Ishikawa (cell line): ENCODE results near the gene IKZF2.

Experiments used
- CEBPB ChIP-seq: IDR thresholded peaks from 2 replicates; pipeline ENCODE4 v1.6.1; 2012
- CREB1 ChIP-seq: IDR thresholded peaks from 2 replicates; pipeline ENCODE4 v1.6.1; 2012; ENCODE audit warnings: low read depth
- EGR1 ChIP-seq: IDR thresholded peaks from 2 replicates; pipeline ENCODE4 v1.6.1; 2012
- EP300 ChIP-seq: IDR thresholded peaks from 2 replicates; pipeline ENCODE4 v1.6.1; 2012; ENCODE audit warnings: borderline replicate concordance
- FOXM1 ChIP-seq: IDR thresholded peaks from 2 replicates; pipeline ENCODE4 v1.6.1; 2012; ENCODE audit warnings: low read depth, borderline replicate concordance
- NFIC ChIP-seq: IDR thresholded peaks from 2 replicates; pipeline ENCODE4 v1.6.1; 2012
- RAD21 ChIP-seq: IDR thresholded peaks from 2 replicates; pipeline ENCODE4 v1.6.1; 2012; ENCODE audit warnings: low read depth
- TAF1 ChIP-seq: IDR thresholded peaks from 2 replicates; pipeline ENCODE4 v1.6.1; 2012; ENCODE audit warnings: low read depth, mild to moderate bottlenecking
- TCF12 ChIP-seq: IDR thresholded peaks from 2 replicates; pipeline ENCODE4 v1.6.1; 2012; ENCODE audit warnings: low read depth
- TEAD4 ChIP-seq: IDR thresholded peaks from 2 replicates; pipeline ENCODE4 v1.6.1; 2012
- USF1 ChIP-seq: IDR thresholded peaks from 2 replicates; pipeline ENCODE4 v1.6.1; 2012
- YY1 ChIP-seq: IDR thresholded peaks from 2 replicates; pipeline ENCODE4 v1.6.1; 2012; ENCODE audit warnings: low read depth
- ZBTB7A ChIP-seq: IDR thresholded peaks from 2 replicates; pipeline ENCODE4 v1.6.1; 2012; ENCODE audit warnings: low read depth
- TF ChIP-seq, protein P1 (sequence below): IDR thresholded peaks from 2 replicates; pipeline ENCODE4 v1.6.1; 2012; ENCODE audit warnings: low read depth, mild to moderate bottlenecking
- TF ChIP-seq, protein P2 (sequence below): IDR thresholded peaks from 2 replicates; pipeline ENCODE4 v1.6.1; 2012

The IKZF2 gene

DNA sequence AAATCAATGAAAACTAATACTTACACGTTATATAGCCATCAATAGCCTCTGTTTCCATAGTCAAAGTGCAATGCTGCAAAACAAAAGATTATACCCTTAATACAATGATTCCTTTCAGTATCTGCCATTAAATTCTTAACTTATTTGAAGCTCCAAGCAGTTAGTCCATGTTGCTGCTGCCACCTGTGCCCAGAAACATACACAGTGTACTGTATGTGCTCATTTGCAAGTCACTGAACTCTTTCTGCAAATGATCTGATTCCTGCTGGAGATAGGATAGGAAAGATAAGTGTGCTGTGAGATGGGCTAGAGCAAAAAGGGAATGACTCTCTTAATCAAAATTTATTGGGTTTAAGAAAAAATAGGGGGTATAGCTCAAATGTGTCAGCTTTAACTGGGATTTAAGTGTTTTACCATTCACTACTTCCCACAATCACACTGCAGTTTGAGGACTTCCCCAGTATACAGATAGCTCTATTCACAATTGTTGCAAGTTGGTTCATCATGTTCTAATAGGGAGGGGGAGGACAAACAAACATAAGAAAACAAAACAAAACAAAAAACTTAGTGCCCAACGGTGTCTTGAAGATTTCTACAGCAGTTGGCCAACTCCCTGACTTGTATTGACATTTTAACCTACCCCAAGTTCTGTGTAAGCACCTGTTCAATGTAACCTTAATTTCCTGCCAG is 2.7 kb downstream of the IKZF2 start:
- no peak for TF ChIP-seq TEAD4
- TF ChIP-seq YY1 = no peak
- no peak for TF ChIP-seq EP300
- TF ChIP-seq RAD21 = no peak
- no peak for TF ChIP-seq FOXM1
- no peak for TF ChIP-seq CREB1
- TF ChIP-seq, protein P1, sequence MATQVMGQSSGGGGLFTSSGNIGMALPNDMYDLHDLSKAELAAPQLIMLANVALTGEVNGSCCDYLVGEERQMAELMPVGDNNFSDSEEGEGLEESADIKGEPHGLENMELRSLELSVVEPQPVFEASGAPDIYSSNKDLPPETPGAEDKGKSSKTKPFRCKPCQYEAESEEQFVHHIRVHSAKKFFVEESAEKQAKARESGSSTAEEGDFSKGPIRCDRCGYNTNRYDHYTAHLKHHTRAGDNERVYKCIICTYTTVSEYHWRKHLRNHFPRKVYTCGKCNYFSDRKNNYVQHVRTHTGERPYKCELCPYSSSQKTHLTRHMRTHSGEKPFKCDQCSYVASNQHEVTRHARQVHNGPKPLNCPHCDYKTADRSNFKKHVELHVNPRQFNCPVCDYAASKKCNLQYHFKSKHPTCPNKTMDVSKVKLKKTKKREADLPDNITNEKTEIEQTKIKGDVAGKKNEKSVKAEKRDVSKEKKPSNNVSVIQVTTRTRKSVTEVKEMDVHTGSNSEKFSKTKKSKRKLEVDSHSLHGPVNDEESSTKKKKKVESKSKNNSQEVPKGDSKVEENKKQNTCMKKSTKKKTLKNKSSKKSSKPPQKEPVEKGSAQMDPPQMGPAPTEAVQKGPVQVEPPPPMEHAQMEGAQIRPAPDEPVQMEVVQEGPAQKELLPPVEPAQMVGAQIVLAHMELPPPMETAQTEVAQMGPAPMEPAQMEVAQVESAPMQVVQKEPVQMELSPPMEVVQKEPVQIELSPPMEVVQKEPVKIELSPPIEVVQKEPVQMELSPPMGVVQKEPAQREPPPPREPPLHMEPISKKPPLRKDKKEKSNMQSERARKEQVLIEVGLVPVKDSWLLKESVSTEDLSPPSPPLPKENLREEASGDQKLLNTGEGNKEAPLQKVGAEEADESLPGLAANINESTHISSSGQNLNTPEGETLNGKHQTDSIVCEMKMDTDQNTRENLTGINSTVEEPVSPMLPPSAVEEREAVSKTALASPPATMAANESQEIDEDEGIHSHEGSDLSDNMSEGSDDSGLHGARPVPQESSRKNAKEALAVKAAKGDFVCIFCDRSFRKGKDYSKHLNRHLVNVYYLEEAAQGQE = no peak

GRCh38 chr2:213147538-213147937 is 3.9 kb downstream of the IKZF2 start:
- TF ChIP-seq USF1 = no peak
- TF ChIP-seq, protein P2, sequence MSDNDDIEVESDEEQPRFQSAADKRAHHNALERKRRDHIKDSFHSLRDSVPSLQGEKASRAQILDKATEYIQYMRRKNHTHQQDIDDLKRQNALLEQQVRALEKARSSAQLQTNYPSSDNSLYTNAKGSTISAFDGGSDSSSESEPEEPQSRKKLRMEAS = no peak
- no peak for TF ChIP-seq TAF1
- no peak for TF ChIP-seq YY1
- no peak for TF ChIP-seq NFIC
- TF ChIP-seq TEAD4 = no peak
- TF ChIP-seq ZBTB7A = no peak
- no peak for TF ChIP-seq EGR1
- TF ChIP-seq CEBPB = no peak
- TF ChIP-seq EP300 = no peak
- TF ChIP-seq, protein P1 = no peak
- no peak for TF ChIP-seq CREB1
- TF ChIP-seq RAD21 = no peak
- TF ChIP-seq FOXM1 = no peak
- no peak for TF ChIP-seq TCF12

DNA sequence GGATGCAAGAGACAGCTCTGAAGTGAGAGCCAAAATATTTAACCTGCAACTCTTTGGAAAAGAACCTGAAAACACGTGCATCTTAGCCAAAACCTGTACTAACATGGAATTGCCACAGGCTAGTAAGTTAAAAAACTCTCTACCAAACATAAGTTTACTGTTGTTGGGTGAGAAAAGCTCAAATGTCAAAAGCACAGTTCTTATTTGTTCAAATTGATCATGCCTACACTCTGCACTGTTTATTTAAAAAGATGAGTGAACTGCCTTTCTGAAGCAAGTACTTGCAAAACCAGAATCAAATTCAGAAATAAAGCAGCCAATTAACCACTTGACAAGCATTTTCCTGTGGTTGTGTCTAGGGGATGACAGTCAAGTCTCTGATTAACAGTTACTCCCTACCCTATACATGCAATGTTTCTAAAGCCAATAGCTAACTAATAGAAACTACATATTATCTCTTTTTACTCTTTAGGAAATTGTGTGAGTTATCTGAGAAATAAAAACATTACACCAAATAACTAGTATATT is 5.6 kb downstream of the IKZF2 start:
- TF ChIP-seq TEAD4 (no peak), USF1 (no peak), EP300 (no peak), FOXM1 (no peak), RAD21 (no peak), CREB1 (no peak), TAF1 (no peak), ZBTB7A (no peak)
- TF ChIP-seq, protein P2 = no peak
- TF ChIP-seq, protein P1 = no peak

GRCh38 chr2:213137064-213137463 is 14.3 kb downstream of the IKZF2 start:
- TF ChIP-seq, protein P2 = no peak
- TF ChIP-seq, protein P1 = no peak
- TF ChIP-seq EP300 (no peak), USF1 (no peak), ZBTB7A (no peak), TAF1 (no peak), TCF12 (no peak), CEBPB (no peak), TEAD4 (no peak), YY1 (no peak), NFIC (no peak), FOXM1 (no peak), RAD21 (no peak), CREB1 (no peak), EGR1 (no peak)
